GM12878 (cell line): Measurements from ENCODE around the gene NOL7. TPM values are rescaled to one million over a fixed set of nuclear protein-coding genes. Genes with fewer than 3 reads are reported as not detected.

ENCODE experiments used
- BCL11A ChIP-seq: IDR thresholded peaks from 2 replicates; pipeline ENCODE4 v1.6.1; 2011; ENCODE audit warnings: low read depth, low read length
- BMI1 ChIP-seq: fragments of 450-650 bp; IDR thresholded peaks from 2 replicates; pipeline ENCODE4 v1.6.1; 2016; ENCODE audit warnings: mild to moderate bottlenecking, moderate library complexity, borderline replicate concordance
- CBX3 ChIP-seq: fragments of 200-600 bp; sonication (generic); IDR thresholded peaks from 2 replicates; pipeline ENCODE4 v1.6.1; 2016; ENCODE audit warnings: low read depth, borderline replicate concordance
- CREB1 ChIP-seq: IDR thresholded peaks from 2 replicates; pipeline ENCODE4 v1.6.1; 2012; ENCODE audit warnings: low read depth, mild to moderate bottlenecking, inconsistent platforms
- CUX1 ChIP-seq: IDR thresholded peaks from 2 replicates; pipeline ENCODE4 v1.6.1; 2012; ENCODE audit warnings: improper control_type of control experiment, low read depth, low read length; ENCODE audit not compliant: insufficient replicate concordance
- EGR1 ChIP-seq, 2 experiments: IDR thresholded peaks; 1 replicate in 1 of 2; 2 replicates in 1 of 2; pipeline ENCODE4 v1.6.1; 2011 to 2012; ENCODE audit warnings: low read depth in 2 of 2, low read length in 2 of 2, borderline replicate concordance in 1 of 2, mild to moderate bottlenecking in 1 of 2, moderate library complexity in 1 of 2
- IRF4 ChIP-seq: IDR thresholded peaks from 2 replicates; pipeline ENCODE4 v1.6.1; 2011; ENCODE audit warnings: low read depth, low read length
- LARP7 ChIP-seq: fragments of 450-650 bp; IDR thresholded peaks from 2 replicates; pipeline ENCODE4 v1.6.1; 2017; ENCODE audit warnings: mild to moderate bottlenecking
- MTA2 ChIP-seq: fragments of 450-650 bp; IDR thresholded peaks from 2 replicates; pipeline ENCODE4 v1.6.1; 2016; ENCODE audit warnings: low read depth, mild to moderate bottlenecking, moderate library complexity
- POLR2AphosphoS2 ChIP-seq: IDR thresholded peaks from 2 replicates; pipeline ENCODE4 v1.6.1; 2011; ENCODE audit warnings: low read depth, mild to moderate bottlenecking, low read length, improper control_type of control experiment, moderate library complexity
- RB1 ChIP-seq: fragments of 450-650 bp; formaldehyde crosslinking; IDR thresholded peaks from 2 replicates; pipeline ENCODE4 v1.6.1; 2017; ENCODE audit warnings: mild to moderate bottlenecking, borderline replicate concordance
- ZNF687 ChIP-seq: fragments of 450-650 bp; IDR thresholded peaks from 2 replicates; pipeline ENCODE4 v1.6.1; 2017; ENCODE audit warnings: mild to moderate bottlenecking, moderate library complexity
- polyA plus RNA-seq, 11 experiments: library from polyadenylated mRNA; depleted of rRNA in 4 of 11; unstranded in 6 of 11; stranded (reverse) in 5 of 11; fragments of >200 nt; fragmentation: Nextera tagmentation in 4 of 11; fragmentation: Illumina TruSeq in 1 of 11; extraction: Ambion mirVana in 4 of 11; extraction: Trizol in 1 of 11; gene quantifications; 1 replicate in 1 of 11; 2 replicates in 10 of 11; pipeline versions ENCODE4 v1.2.1 to v1.2.3, GENCODE V29; 2011 to 2016; ENCODE audit warnings: inconsistent platforms in 2 of 11, missing spikeins in 2 of 11, low read depth in 1 of 11
- total RNA-seq, 4 experiments: library from RNA; depleted of rRNA in 3 of 4; stranded (reverse); fragments of >200 nt in 3 of 4; fragmentation: Illumina TruSeq in 1 of 4; extraction: Trizol in 1 of 4; gene quantifications; 2 replicates each; pipeline versions ENCODE4 v1.2.1 to v1.2.3, GENCODE V29; 2013 to 2021
- TF ChIP-seq, protein P1 (sequence below): fragments of 450-650 bp; formaldehyde crosslinking; IDR thresholded peaks from 2 replicates; pipeline ENCODE4 v1.5.0; 2022; ENCODE audit warnings: mild to moderate bottlenecking, missing genetic modification characterization

The NOL7 gene
- total and polyA plus RNA-seq, 10 of the 15 experiments (the other 5 are each of a cell fraction or from before 2014, with no cell fraction given): 12.2 to 222 (median 86.2) TPM

- TF ChIP-seq, protein P1, sequence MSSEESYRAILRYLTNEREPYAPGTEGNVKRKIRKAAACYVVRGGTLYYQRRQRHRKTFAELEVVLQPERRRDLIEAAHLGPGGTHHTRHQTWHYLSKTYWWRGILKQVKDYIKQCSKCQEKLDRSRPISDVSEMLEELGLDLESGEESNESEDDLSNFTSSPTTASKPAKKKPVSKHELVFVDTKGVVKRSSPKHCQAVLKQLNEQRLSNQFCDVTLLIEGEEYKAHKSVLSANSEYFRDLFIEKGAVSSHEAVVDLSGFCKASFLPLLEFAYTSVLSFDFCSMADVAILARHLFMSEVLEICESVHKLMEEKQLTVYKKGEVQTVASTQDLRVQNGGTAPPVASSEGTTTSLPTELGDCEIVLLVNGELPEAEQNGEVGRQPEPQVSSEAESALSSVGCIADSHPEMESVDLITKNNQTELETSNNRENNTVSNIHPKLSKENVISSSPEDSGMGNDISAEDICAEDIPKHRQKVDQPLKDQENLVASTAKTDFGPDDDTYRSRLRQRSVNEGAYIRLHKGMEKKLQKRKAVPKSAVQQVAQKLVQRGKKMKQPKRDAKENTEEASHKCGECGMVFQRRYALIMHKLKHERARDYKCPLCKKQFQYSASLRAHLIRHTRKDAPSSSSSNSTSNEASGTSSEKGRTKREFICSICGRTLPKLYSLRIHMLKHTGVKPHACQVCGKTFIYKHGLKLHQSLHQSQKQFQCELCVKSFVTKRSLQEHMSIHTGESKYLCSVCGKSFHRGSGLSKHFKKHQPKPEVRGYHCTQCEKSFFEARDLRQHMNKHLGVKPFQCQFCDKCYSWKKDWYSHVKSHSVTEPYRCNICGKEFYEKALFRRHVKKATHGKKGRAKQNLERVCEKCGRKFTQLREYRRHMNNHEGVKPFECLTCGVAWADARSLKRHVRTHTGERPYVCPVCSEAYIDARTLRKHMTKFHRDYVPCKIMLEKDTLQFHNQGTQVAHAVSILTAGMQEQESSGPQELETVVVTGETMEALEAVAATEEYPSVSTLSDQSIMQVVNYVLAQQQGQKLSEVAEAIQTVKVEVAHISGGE: 0 out of 2 replicates have a peak, but pooled peaks have one; percentile 16
- no peak for TF ChIP-seq BCL11A
- TF ChIP-seq RB1: peak; percentile 75; the same call in 1 of the 2 replicates
- TF ChIP-seq IRF4: no peak
- TF ChIP-seq CBX3: no peak
- TF ChIP-seq POLR2AphosphoS2: peak; percentile 83; the same call in 1 of the 2 replicates
- peak; percentile 96 for TF ChIP-seq ZNF687
- no peak for TF ChIP-seq BMI1
- peak; percentile 87 for TF ChIP-seq LARP7
- TF ChIP-seq EGR1 (IDR thresholded peaks at IDR 0.05; ENCODE audit: borderline replicate concordance in 1 of 2, low read depth in 2 of 2, low read length in 2 of 2): peak; percentile 74 to 86
- no peak for TF ChIP-seq CUX1
- TF ChIP-seq CREB1: peak; percentile 76
- TF ChIP-seq MTA2: peak; percentile 87
Measured at GRCh38 chr6:13614926-13615791, at the start of gene NOL7 (continued).
